IMR-90 (cell line): Measurements from ENCODE around the gene CSNK2A1. TPM values are rescaled to one million over a fixed set of nuclear protein-coding genes. Genes with fewer than 3 reads are reported as not detected.

Experiments
- ATAC-seq: fragments of 200-7000 bp; cut with Tn5 transposase; 2 replicates; pipeline ENCODE4 v1.9.1; 2020; ENCODE audit warnings: low read depth, mild to moderate bottlenecking, moderate library complexity
- BruUV-seq: library from RNA; stranded (reverse); fragments of 400-500 nt; replicated peaks from 2 replicates; lab custom pipeline; 2021; lab: Mats Ljungman, UMichigan
- CTCF ChIA-PET: fragments of 300-600 bp; formaldehyde crosslinking; extraction: SDS; loops from one replicate; lab custom pipeline; 2021; ENCODE audit warnings: antibody characterized with exemption; lab: Yijun Ruan, JAX
- POLR2A ChIA-PET: fragments of 300-600 bp; sonication (Branson Sonifier 250); formaldehyde crosslinking; loops from one replicate; lab custom pipeline; 2022; ENCODE audit warnings: antibody characterized with exemption; ENCODE audit not compliant: unreplicated experiment; lab: Charles Lee
- DNase-seq: peaks from one replicate; pipeline ENCODE4 v3.0.0; 2013
- H2AFZ ChIP-seq: replicated peaks from 2 replicates; pipeline ENCODE3; 2013; ENCODE audit warnings: low read length, mild to moderate bottlenecking; ENCODE audit not compliant: poor library complexity
- H2AK5ac ChIP-seq: 2 replicates; pipeline ENCODE4 v1.6.1; 2013; ENCODE audit warnings: low read depth, low read length, inconsistent platforms
- H2AK9ac ChIP-seq: replicated peaks from 2 replicates; pipeline ENCODE3; 2013; ENCODE audit warnings: mild to moderate bottlenecking, low read depth, low read length, moderate library complexity; ENCODE audit not compliant: poor library complexity
- H2BK120ac ChIP-seq: 2 replicates; pipeline ENCODE4 v1.6.1; 2013; ENCODE audit warnings: low read depth, low read length, inconsistent platforms
- H2BK15ac ChIP-seq: 3 replicates; pipeline ENCODE4 v1.6.1; 2013; ENCODE audit warnings: low read depth, low read length, inconsistent platforms
- H2BK20ac ChIP-seq: 2 replicates; pipeline ENCODE4 v1.6.1; 2013; ENCODE audit warnings: low read depth, mild to moderate bottlenecking, inconsistent platforms, low read length, moderate library complexity
- H2BK5ac ChIP-seq: 2 replicates; pipeline ENCODE4 v1.6.1; 2013; ENCODE audit warnings: mild to moderate bottlenecking, low read depth, low read length, inconsistent platforms; ENCODE audit not compliant: poor library complexity, severe bottlenecking
- H3K14ac ChIP-seq: replicated peaks from 2 replicates; pipeline ENCODE4 v1.6.1; 2013; ENCODE audit warnings: low read depth, low read length, inconsistent platforms
- H3K18ac ChIP-seq: 2 replicates; pipeline ENCODE4 v1.6.1; 2013; ENCODE audit warnings: low read depth, low read length, control low read depth
- H3K23ac ChIP-seq: 2 replicates; pipeline ENCODE4 v1.6.1; 2013; ENCODE audit warnings: low read depth, low read length, inconsistent platforms
- H3K27ac ChIP-seq: 2 replicates; pipeline ENCODE4 v1.5.1; 2013; ENCODE audit warnings: mild to moderate bottlenecking, control low read depth, low read length; ENCODE audit not compliant: insufficient read depth
- H3K27me3 ChIP-seq: 2 replicates; pipeline ENCODE4 v1.6.1; 2013; ENCODE audit warnings: low read length; ENCODE audit not compliant: control insufficient read depth, insufficient read depth
- H3K36me3 ChIP-seq: 2 replicates; pipeline ENCODE4 v1.6.1; 2013; ENCODE audit warnings: low read length, mixed read lengths; ENCODE audit not compliant: control insufficient read depth, insufficient read depth
- H3K4ac ChIP-seq: 2 replicates; pipeline ENCODE4 v1.6.1; 2013; ENCODE audit warnings: low read depth, low read length, inconsistent platforms
- H3K4me1 ChIP-seq: 2 replicates; pipeline ENCODE4 v1.6.1; 2013; ENCODE audit warnings: low read length, mixed read lengths; ENCODE audit not compliant: control insufficient read depth, insufficient read depth
- H3K4me2 ChIP-seq: 2 replicates; pipeline ENCODE4 v1.6.1; 2013; ENCODE audit warnings: low read depth, mild to moderate bottlenecking, control low read depth, low read length, moderate library complexity
- H3K4me3 ChIP-seq: 2 replicates; pipeline ENCODE4 v1.5.1; 2013; ENCODE audit warnings: low read depth, mild to moderate bottlenecking, control low read depth, low read length, moderate library complexity; ENCODE audit not compliant: insufficient read depth
- H3K56ac ChIP-seq: 2 replicates; pipeline ENCODE4 v1.6.1; 2013; ENCODE audit warnings: low read length, inconsistent platforms; ENCODE audit not compliant: insufficient read depth; ENCODE audit errors: extremely low read depth
- H3K79me1 ChIP-seq, 2 experiments: 2 replicates each; pipeline ENCODE4 v1.6.1; 2013; ENCODE audit warnings: low read length in 2 of 2, inconsistent platforms in 1 of 2, low read depth in 1 of 2
- H3K9ac ChIP-seq: 2 replicates; pipeline ENCODE4 v1.6.1; 2013; ENCODE audit warnings: low read depth, low read length, control low read depth
- H3K9me1 ChIP-seq: 2 replicates; pipeline ENCODE4 v1.6.1; 2013; ENCODE audit warnings: low read length, inconsistent platforms; ENCODE audit not compliant: insufficient read depth
- H3K9me3 ChIP-seq: 2 replicates; pipeline ENCODE4 v1.6.1; 2013; ENCODE audit warnings: low read length; ENCODE audit not compliant: control insufficient read depth, insufficient read depth
- H4K20me1 ChIP-seq: 2 replicates; pipeline ENCODE4 v1.6.1; 2013; ENCODE audit warnings: low read length, inconsistent platforms; ENCODE audit not compliant: insufficient read depth
- H4K5ac ChIP-seq: 2 replicates; pipeline ENCODE4 v1.6.1; 2013; ENCODE audit warnings: mild to moderate bottlenecking, low read depth, low read length, control low read depth
- H4K8ac ChIP-seq, 2 experiments: 2 replicates each; pipeline ENCODE4 v1.6.1; 2013; ENCODE audit warnings: low read depth in 2 of 2, low read length in 2 of 2, control low read depth in 1 of 2, inconsistent platforms in 1 of 2
- H4K91ac ChIP-seq: 2 replicates; pipeline ENCODE4 v1.6.1; 2013; ENCODE audit warnings: low read depth, low read length, inconsistent platforms; ENCODE audit not compliant: insufficient read depth
- CHD1 ChIP-seq: IDR thresholded peaks from 2 replicates; pipeline ENCODE4 v1.6.1; 2012; ENCODE audit warnings: low read depth, low read length, improper control_type of control experiment
- ELK1 ChIP-seq: fragments of 150-350 bp; IDR thresholded peaks from 2 replicates; pipeline ENCODE4 v1.6.1; 2016; ENCODE audit warnings: low read depth, mild to moderate bottlenecking, low read length, moderate library complexity, borderline replicate concordance
- FOS ChIP-seq: fragments of 150-350 bp; IDR thresholded peaks from 2 replicates; pipeline ENCODE4 v1.6.1; 2016; ENCODE audit warnings: low read depth, low read length
- MAZ ChIP-seq: IDR thresholded peaks from 2 replicates; pipeline ENCODE4 v1.6.1; 2012; ENCODE audit warnings: low read depth, mild to moderate bottlenecking, low read length, improper control_type of control experiment, moderate library complexity, borderline replicate concordance
- RCOR1 ChIP-seq: IDR thresholded peaks from 2 replicates; pipeline ENCODE4 v1.6.1; 2012; ENCODE audit warnings: mild to moderate bottlenecking, low read length, improper control_type of control experiment; ENCODE audit not compliant: insufficient replicate concordance
- WGBS, 2 experiments: methylation state at CpG; one replicate each; pipeline versions ENCODE4 v1.1.5 to v1.1.7; 2013; ENCODE audit warnings: missing lambda C conversion rate in 2 of 2; ENCODE audit not compliant: insufficient read length in 1 of 2; ENCODE audit errors: extremely low coverage in 2 of 2; 5-methylcytosine and 5-hydroxymethylcytosine counted together
- dilution Hi-C: fragments of 300-500 bp; cut with HindIII; formaldehyde crosslinking; loops from one replicate; pipeline ENCODE4 v1.14.3; 2018; ENCODE audit warnings: low sequenced_read_pairs; ENCODE audit not compliant: unreplicated experiment
- in situ Hi-C: fragments of 300-500 bp; cut with MboI; formaldehyde crosslinking; loops from 3 replicates; pipeline ENCODE4 v1.14.3; 2019; ENCODE audit warnings: low sequenced_read_pairs, inconsistent platforms, mixed read lengths
- intact Hi-C: fragments of 100-400 bp; cut with micrococcal nuclease; formaldehyde crosslinking; loops from 2 replicates; pipeline ENCODE4 v1.10.0; 2022
- polyA plus RNA-seq, 3 experiments: library from polyadenylated mRNA; depleted of rRNA; stranded (reverse); fragments of >200 nt; gene quantifications; 2 replicates each; pipeline ENCODE4 v1.2.3, GENCODE V29; 2012; ENCODE audit warnings: low replicate concordance in 1 of 3
- total RNA-seq: library from RNA; depleted of rRNA; stranded (reverse); fragments of >200 nt; gene quantifications from 2 replicates; pipeline ENCODE4 v1.2.3, GENCODE V29; 2012
- TF ChIP-seq, protein P1 (sequence below): fragments of 150-350 bp; IDR thresholded peaks from 2 replicates; pipeline ENCODE4 v1.6.1; 2017; ENCODE audit warnings: mild to moderate bottlenecking, antibody characterized with exemption, low read length, low read depth

CSNK2A1 gene
- total and polyA plus RNA-seq, 2 of the 4 experiments (the other 2 are of a cell fraction): 86.3 to 151 TPM

- no peak overlapping the region for H3K9ac ChIP-seq
- no peak overlapping the region for H3K4me2 ChIP-seq
- no peaks in the 10 kb centered on the region for H3K27me3 ChIP-seq
- H4K8ac ChIP-seq: no peak overlapping the region
- H2BK15ac ChIP-seq: no peak overlapping the region
- in situ Hi-C loops (no loop called here), intact Hi-C loops (no loop called here), dilution Hi-C loops (no loop called here)
- H2AFZ ChIP-seq: no peak overlapping the region
- H3K27ac ChIP-seq: no peak overlapping the region
- DNase-seq (no peak), ATAC-seq (no peak)
- H3K9me1 ChIP-seq: peaks cover 3% of the 10 kb centered on the region; the same call in 1 of the 2 replicates
- no peak overlapping the region for H2AK9ac ChIP-seq
- POLR2A ChIA-PET: no interaction called here
- H3K4me3 ChIP-seq: no peak overlapping the region
- 67% methylated on average over 2 of the region's 7 CpGs; no CpG with 5 or more reads in 1 of the 2 experiments for WGBS, 2 experiments
- H2BK20ac ChIP-seq: no peak overlapping the region
- peaks cover 20% of the 10 kb centered on the region for H4K20me1 ChIP-seq
- H3K9me3 ChIP-seq: no peaks in the 10 kb centered on the region
- no peak overlapping the region for H3K14ac ChIP-seq
- no peak overlapping the region for H2BK120ac ChIP-seq
- H3K79me1 ChIP-seq: peaks cover 3 to 30% of the 10 kb centered on the region in 2 experiments; a peak in 3 of 4 replicates
- H4K91ac ChIP-seq: no peak overlapping the region
- no peak for TF ChIP-seq MAZ
- TF ChIP-seq RCOR1: no peak
- TF ChIP-seq FOS: no peak
- TF ChIP-seq ELK1: no peak
- no peak for TF ChIP-seq CHD1
- TF ChIP-seq, protein P1, sequence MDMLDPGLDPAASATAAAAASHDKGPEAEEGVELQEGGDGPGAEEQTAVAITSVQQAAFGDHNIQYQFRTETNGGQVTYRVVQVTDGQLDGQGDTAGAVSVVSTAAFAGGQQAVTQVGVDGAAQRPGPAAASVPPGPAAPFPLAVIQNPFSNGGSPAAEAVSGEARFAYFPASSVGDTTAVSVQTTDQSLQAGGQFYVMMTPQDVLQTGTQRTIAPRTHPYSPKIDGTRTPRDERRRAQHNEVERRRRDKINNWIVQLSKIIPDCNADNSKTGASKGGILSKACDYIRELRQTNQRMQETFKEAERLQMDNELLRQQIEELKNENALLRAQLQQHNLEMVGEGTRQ: no peak
- no peak overlapping the region for H4K5ac ChIP-seq
- no TSS peak for BruUV-seq
- H3K36me3 ChIP-seq: peaks cover 75% of the 10 kb centered on the region
- no peak overlapping the region for H3K18ac ChIP-seq
- H2BK5ac ChIP-seq: no peak overlapping the region
- no peak overlapping the region for H2AK5ac ChIP-seq
- H3K56ac ChIP-seq: no peak overlapping the region
- CTCF ChIA-PET: no interaction called here
- no peak overlapping the region for H3K23ac ChIP-seq
- H3K4ac ChIP-seq: no peak overlapping the region
- no peaks in the 10 kb centered on the region for H3K4me1 ChIP-seq
Observed at GRCh38 chr20:435558-435957, 108.0 kb downstream of the CSNK2A1 start.
